A549 treated with CpdA at 1 μM for 4 hours (cell line): ENCODE measurements around the gene LBP. TPM values are rescaled to one million over a fixed set of nuclear protein-coding genes. Genes with fewer than 3 reads are reported as not detected.

Source experiments
- total RNA-seq: library from RNA; stranded (reverse); fragments of 200-300 nt; extraction: Qiagen RNA extraction; gene quantifications from 5 replicates; pipeline ENCODE4 v1.2.3, GENCODE V29; 2022; ENCODE audit warnings: low read depth

LBP gene
- total RNA-seq, result 0.72 to 1.5 TPM (median 0.99 TPM) in 5 replicates

GRCh38 chr20:38346247-38346651 is at the start of gene LBP:
TSS of gene LBP (plus strand) at chr20:38346482. CDS start at chr20:38346517, 35 bp downstream.

GRCh38 chr20:38303908-38304379 is 42.3 kb upstream of the LBP start, which contains the start of gene BPI:
TSS of gene BPI (plus strand) at chr20:38304156. CDS start at chr20:38304224, 68 bp downstream.

Other genes with a start within 250 kb of the LBP start
- 313 to 490 TPM (median 410 TPM) in 5 replicates for gene TGM2, start 181.2 kb upstream of the LBP start, total RNA-seq
- gene KIAA1755, start 85.7 kb upstream of the LBP start, total RNA-seq, result 0.07 to 0.28 TPM (median 0.19 TPM) in 5 replicates
- gene BPI, start 42.3 kb upstream of the LBP start, total RNA-seq, result not detected in 5 replicates
- gene SNHG17, start 88.8 kb downstream of the LBP start, total RNA-seq, result 162 to 219 TPM (median 202 TPM) in 5 replicates
- gene RALGAPB, start 126.4 kb downstream of the LBP start, total RNA-seq, result 11.5 to 18.4 TPM (median 16.2 TPM) in 5 replicates
- gene ADIG, start 234.7 kb downstream of the LBP start, total RNA-seq, result not detected in 5 replicates